Lower leg skin (tissue), 3 donors: ENCODE measurements around the gene DTNB.

Source experiments
- CTCF ChIP-seq, 3 donors: fragments of 450-650 bp; IDR thresholded peaks; one replicate each; pipeline ENCODE4 v1.5.1; 2016; ENCODE audit warnings: antibody characterized with exemption in 3 of 3, mild to moderate bottlenecking in 3 of 3, moderate library complexity in 2 of 3
- POLR2A ChIP-seq, 2 donors: fragments of 450-650 bp; IDR thresholded peaks; one replicate each; pipeline ENCODE4 v1.6.1; 2016 to 2017; ENCODE audit warnings: antibody characterized with exemption in 2 of 2, mild to moderate bottlenecking in 1 of 2, moderate library complexity in 1 of 2

- TF ChIP-seq POLR2A (IDR thresholded peaks at IDR 0.05) (no peak), CTCF (IDR thresholded peaks at IDR 0.05) (no peak)
Measured at GRCh38 chr2:25401307-25402026, 271.9 kb downstream of the DTNB start.
